NCI-H526 (cell line): ENCODE results near the gene IGF2BP2.
A peak's percentile ranks its signal among the peaks of the same experiment; 100 is the strongest.
"Not testable (repeated sequence)": the region's sequence is repeated elsewhere in the genome, so short reads cannot be mapped to it uniquely, and the experiment has no call there.

ENCODE experiments used
- DNase-seq, 2 experiments: peaks; one replicate each; lab custom pipeline; 2025; lab: John Stamatoyannopoulos, UW

IGF2BP2 gene

GRCh38 chr3:185659942-185660921 is 164.6 kb downstream of the IGF2BP2 start:
- DNase-seq, result peak; percentile 64 to 81

- no peak for DNase-seq
Observed at GRCh38 chr3:185658943-185659342, 165.9 kb downstream of the IGF2BP2 start.

GRCh38 chr3:185658504-185658912 is 166.3 kb downstream of the IGF2BP2 start:
- DNase-seq, result no peak

GRCh38 chr3:185657691-185658503 is 166.9 kb downstream of the IGF2BP2 start:
- DNase-seq, result no peak

- no peak for DNase-seq
Observed at GRCh38 chr3:185657211-185657610, 167.6 kb downstream of the IGF2BP2 start.

GRCh38 chr3:185656321-185656840 is 168.5 kb downstream of the IGF2BP2 start:
- DNase-seq, result no peak

DNA sequence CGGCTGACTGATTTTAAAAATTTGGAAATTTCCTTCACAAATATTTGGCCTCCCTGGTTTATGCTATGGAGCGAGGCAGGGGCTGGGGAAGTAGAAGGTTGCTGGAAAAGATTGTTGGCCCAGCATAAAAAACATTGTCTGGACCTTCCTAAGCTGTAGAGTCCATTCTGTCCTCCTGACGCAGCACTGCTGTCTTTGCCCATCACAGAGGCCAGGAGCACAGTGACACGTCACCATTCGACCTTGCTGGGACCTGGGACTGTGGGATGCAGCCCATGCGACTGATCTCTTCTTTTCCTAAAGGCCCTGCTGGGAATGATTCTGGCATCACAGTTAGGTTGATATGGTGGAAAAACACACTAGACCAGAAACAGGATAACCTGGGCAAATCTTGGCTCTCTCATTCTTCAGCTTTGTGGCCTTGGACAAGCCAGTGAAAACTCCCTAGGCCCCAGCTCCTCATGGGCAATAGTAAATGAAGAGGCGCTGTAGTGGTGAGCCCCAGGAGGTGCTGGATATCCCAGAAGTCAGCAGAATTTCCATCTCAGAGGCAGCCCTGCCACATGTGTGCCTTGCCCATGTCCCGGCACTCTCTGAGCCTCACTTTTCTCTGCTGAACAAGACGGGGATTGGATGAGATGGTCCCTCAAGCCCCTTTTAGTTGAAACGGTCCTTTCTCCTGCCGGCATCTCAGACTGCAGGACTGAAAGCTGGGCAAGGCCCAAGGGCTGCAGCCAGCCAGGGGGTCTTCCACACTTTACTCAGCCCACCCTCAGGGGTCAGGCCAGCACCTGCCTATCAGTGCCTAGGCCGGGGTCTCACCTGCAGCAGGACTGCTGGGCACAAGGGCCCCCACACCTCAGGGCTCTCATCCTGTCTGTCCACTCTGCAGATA is 169.2 kb downstream of the IGF2BP2 start:
- no peak for DNase-seq

- no peak for DNase-seq
Observed at GRCh38 chr3:185654758-185655145, 170.1 kb downstream of the IGF2BP2 start.

GRCh38 chr3:185653949-185654757 is 170.7 kb downstream of the IGF2BP2 start:
- no peak for DNase-seq

GRCh38 chr3:185651971-185652370 is 172.9 kb downstream of the IGF2BP2 start:
- DNase-seq, result no peak

- DNase-seq, result no peak
Observed at GRCh38 chr3:185649414-185649813, 175.4 kb downstream of the IGF2BP2 start.

DNA sequence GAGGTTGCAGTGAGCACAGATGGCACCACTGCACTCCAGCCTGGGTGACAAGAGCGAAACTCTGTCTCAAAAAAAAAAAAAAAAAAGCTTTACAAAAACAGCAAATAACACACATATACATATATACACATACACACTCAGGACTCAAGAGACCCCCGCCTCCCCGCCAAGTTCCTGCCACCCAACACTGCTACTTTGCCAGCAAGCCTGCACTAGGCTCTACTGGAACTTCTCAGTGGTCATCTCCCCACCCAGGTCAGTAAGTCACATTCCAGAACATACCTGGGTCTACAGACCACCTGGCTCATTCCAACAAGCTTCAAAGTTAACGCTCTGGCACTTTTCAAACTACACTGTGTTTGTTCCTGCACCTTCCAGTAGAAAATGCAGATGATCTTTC is 176.4 kb downstream of the IGF2BP2 start:
- DNase-seq, result no peak

DNA sequence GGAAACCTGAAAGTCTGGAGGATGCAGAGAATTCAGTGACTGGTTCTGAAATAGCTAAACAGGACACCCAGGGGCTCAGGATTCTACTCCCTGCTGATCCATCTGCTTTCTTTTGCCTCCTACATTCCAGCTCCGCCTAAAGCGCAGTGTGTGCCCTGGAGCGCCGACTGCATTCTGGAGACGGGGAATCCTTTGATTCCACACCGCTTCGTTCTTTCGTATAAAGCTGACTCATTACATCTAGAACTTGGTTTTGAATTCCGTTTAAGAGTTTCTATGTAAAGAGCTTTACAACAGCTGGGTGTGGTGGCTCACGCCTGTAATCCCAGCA is 177.0 kb downstream of the IGF2BP2 start:
- no peak for DNase-seq

GRCh38 chr3:185647134-185647879 is 177.5 kb downstream of the IGF2BP2 start:
- no peak for DNase-seq

- DNase-seq, result no peak
Observed at GRCh38 chr3:185646382-185647133, 178.3 kb downstream of the IGF2BP2 start.

- DNase-seq, result no peak
Observed at GRCh38 chr3:185645596-185646381, 179.1 kb downstream of the IGF2BP2 start.

DNA sequence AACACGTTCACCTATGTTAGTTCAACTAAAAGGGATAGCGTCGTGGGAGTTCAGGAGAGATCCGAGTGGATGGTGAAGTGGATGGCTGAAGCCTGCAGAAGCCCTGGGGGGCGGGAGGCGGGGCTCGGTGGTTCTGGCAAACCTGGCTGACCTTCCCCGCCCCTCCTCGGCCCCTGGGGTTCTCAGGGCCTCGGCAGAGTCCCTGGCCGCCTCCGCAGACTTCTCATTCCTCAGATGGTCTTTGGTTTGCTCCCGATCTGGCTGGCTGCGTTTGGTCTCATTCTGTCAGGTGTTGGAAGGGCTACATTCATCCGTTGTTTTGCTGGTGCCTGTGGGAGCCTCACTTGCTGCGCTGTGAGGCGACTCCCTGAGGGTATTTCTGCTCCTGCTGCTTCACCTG is 179.7 kb downstream of the IGF2BP2 start:
- not testable (repeated sequence) for DNase-seq

GRCh38 chr3:185640308-185640707 is 184.5 kb downstream of the IGF2BP2 start:
- no peak for DNase-seq
